Diencephalon (tissue), 1 donor: ENCODE data around the gene CDH16. TPM values are rescaled to one million over a fixed set of nuclear protein-coding genes. Genes with fewer than 3 reads are reported as not detected.

Experiments used
- total RNA-seq: library from RNA; depleted of rRNA; stranded (reverse); fragments of >200 nt; gene quantifications from one replicate; pipeline ENCODE4 v1.2.3, GENCODE V29; 2014

The CDH16 gene, protein sequence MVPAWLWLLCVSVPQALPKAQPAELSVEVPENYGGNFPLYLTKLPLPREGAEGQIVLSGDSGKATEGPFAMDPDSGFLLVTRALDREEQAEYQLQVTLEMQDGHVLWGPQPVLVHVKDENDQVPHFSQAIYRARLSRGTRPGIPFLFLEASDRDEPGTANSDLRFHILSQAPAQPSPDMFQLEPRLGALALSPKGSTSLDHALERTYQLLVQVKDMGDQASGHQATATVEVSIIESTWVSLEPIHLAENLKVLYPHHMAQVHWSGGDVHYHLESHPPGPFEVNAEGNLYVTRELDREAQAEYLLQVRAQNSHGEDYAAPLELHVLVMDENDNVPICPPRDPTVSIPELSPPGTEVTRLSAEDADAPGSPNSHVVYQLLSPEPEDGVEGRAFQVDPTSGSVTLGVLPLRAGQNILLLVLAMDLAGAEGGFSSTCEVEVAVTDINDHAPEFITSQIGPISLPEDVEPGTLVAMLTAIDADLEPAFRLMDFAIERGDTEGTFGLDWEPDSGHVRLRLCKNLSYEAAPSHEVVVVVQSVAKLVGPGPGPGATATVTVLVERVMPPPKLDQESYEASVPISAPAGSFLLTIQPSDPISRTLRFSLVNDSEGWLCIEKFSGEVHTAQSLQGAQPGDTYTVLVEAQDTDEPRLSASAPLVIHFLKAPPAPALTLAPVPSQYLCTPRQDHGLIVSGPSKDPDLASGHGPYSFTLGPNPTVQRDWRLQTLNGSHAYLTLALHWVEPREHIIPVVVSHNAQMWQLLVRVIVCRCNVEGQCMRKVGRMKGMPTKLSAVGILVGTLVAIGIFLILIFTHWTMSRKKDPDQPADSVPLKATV
- total RNA-seq = not detected

DNA sequence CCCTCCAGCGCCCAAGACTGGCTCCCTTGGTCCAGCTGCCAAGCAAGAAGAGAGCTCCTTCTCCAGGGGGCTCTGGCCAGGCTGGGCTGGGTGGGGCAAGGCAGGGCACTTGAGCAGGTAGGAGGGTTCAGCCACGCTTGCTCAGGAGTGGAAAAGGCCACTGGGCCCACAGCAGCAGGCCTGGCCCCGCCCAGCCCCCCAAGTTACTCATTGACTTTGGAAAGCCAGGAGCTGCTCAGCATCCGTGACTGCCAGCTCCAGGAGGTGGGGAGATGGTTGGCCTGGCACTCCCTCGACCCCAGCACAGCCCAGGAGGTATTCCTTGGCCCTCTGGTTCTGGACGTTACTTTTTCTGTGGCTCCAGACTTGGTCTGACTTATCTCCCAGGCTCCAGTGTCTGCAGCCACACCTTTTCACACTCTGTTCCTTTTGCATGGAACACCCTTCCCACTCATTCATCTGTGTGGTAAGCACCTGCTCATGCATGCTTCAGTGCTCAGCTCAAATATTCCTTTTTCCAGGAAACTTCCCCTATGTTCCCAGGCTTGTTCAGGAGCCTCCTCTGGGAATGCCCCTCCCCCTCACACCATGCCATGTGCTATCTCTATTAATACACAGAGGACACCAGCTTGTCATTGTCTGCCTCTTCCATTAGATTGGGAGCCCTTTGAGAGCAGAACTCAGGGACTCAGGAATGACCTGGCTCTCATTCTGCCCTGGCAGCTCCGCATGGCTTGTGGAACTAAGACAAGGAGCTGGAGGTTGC, at the start of gene CDH16:
CDH16 (minus strand) TSS at position 83 of the 766 bp plus-strand sequence. CDS start 820 bp downstream, outside the sequence.

DNA sequence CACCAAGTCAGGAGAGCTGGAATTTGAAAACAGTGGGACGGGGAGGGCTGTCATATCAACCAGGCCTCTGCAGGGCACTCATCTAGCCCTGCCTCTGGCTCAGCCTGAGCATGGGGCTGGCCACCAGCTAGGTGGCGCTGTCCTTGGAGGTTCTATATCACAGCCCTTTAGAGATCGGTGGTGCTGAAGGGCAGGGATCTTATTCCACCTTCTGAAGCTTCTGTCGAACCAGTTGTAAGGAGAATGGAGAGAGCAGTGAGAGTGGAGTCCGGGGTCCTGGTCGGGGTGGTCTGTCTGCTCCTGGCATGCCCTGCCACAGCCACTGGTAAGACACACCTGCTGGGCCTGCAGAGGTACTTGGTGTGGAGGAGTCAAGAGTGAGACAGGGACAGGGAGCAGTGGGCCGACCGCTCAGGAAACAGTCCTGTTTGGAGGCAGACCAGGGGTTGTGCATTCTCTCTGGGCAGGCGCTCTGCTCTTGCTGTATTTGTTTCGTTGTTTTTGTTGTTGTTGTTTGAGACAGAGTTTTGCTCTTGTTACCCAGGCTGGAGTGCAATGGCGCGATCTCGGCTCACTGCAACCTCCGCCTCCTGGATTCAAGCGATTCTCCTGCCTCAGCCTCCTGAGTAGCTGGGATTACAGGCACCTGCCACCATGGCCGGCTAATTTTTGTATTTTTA, 42.5 kb upstream of the CDH16 start, which contains the start of gene CES3:
CES3 (plus strand) TSS at position 202 of the 680 bp plus-strand sequence; CDS start at position 244, 42 bp downstream.

DNA sequence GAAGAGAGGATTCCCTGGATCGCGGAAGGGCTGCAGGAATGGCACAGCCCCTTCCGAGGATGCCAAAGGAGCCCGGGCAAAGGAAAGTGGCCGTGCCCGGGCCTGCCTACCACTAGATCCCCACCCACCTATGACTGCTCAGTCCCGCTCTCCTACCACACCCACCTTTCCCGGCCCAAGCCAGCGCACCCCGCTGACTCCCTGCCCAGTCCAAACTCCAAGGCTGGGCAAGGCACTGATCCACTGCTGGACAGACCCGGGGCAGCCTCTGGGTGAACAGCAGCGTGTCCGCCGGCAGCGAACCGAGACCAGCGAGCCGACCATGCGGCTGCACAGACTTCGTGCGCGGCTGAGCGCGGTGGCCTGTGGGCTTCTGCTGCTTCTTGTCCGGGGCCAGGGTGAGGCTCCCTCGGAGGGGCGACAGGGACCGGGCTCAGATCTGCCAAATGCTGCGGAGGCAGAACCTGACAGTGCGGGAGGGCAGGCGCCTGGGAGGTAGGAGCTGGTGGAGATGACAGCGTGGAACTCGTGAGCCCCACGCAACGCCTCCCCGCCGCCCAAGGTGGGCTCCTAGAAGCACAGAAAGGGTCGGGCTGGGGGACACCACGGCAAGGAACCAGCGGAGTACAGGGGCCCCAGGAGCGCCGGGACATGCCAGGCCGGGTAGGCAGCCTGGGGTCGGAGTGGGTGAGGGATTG, 16.8 kb upstream of the CDH16 start, which contains the start of gene CES2:
CES2 (plus strand) TSS at position 203 of the 698 bp plus-strand sequence; CDS start at position 323, 120 bp downstream.

DNA sequence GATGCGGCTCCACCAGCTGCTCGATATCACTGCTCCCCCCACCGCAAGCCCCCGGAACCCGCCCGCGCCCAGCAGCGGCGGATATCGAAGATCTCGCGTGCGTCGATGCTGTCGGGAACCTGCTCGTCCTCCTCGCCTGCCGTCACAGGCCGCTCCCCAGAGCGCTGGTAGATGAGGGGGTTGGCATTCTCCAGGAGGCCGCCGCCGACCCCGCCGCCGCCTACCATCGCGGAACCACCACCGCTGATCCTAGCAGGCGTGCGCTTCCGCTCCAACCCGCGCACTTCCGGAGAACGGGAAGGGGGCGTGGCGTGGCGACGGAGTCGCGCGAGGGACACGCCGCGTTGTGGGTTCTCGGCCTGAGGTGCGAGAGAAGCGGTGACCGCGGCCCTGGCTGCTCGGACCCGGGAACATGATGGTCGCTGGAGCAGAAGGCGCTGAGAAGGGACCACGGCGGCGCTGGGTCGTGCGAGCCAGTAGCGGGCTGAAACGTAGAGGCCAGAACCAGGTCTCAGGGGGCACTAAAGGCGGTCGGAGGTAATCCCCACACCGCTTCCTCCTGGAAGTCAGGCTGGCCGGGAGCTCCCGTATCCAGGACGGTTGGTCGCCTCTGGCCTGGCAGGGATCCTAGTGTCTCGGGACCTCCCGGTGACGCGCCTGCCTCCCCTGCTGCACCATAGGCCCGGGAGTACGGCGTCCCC, 15.6 kb upstream of the CDH16 start, which contains the start of gene CIAO2B:
CIAO2B (minus strand) TSS at position 265 of the 701 bp plus-strand sequence; CDS start at position 227, 38 bp downstream.

DNA sequence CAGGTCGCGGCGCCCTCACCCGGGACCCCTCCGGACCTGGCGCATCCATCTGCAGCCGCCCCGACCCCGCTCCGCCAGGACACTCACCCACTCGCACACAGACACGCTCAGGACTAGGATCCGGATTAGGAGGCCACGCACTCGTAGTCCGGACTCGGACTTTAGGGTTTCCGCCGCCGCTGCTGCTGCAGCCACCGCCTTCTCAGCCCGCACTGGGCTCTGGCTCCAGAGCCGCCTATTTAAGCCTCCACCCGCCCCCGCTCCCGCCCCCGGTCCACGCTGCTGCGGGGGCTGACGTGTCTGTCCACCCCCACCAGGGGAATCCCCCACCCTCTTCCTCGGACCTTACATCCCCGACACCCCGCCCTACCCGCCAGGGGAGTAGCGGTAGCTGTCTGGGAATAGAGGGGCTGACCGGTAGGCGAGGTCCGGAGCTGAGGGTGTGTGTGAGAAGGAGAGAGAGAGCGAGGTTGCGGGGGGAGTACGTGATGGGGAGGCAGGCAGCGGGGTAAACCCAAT, 6.7 kb upstream of the CDH16 start, which contains the start of gene RRAD:
RRAD (minus strand) TSS at position 214 of the 519 bp plus-strand sequence. CDS start 356 bp downstream, outside the sequence.

DNA sequence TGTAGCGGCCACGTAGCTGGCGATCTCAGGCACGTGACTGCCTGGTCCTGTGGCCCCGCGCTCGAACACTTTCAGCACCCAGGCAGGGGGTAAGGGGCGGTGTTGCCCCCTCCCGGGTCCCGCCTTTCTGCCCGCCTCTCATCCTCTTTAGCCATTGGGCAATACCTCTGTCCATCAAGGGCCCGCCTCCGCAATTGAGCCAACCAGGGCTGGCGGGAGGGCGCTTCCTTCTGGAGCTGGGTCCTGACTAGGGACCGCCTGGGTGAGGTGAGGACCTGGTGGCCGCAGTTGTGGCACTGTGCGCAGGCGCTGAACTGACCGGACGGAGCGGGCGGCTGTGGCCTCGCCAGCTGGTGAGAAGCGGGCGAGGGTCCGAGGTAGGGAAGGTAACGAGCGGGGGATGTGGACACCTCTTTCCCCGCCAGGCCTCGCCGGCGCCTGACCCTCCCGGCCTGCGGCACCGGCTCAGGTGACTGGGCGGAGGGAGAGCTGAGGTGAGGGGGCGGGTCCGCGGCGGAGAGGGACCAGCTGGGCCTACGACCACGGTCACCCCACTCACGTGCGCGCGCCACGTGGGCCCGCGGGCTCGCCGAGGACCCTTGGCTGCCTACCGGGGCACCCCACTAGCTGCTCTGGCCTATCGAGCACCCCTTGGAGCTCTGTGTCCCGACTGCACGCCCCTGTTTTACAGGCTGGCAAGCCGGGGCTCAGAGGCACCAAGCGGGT, 38.2 kb downstream of the CDH16 start, which contains the start of gene PDP2:
PDP2 (plus strand) TSS at position 228 of the 726 bp plus-strand sequence. CDS start 3,770 bp downstream, outside the sequence.

Other genes starting within 250 kb of the CDH16 start
- gene CMTM4, start 222.1 kb downstream of the CDH16 start, total RNA-seq = 88.8 TPM
- gene DYNC1LI2, start 167.3 kb downstream of the CDH16 start, total RNA-seq = 223 TPM
- 0.23 TPM for gene TERB1, start 117.3 kb downstream of the CDH16 start, total RNA-seq
- 104 TPM for gene NAE1, start 87.9 kb downstream of the CDH16 start, total RNA-seq
- gene CA7, start 74.5 kb downstream of the CDH16 start, total RNA-seq = not detected
- gene PDP2, start 38.4 kb downstream of the CDH16 start, total RNA-seq = 12.2 TPM
- 1.8 TPM for gene RRAD, start 6.7 kb upstream of the CDH16 start, total RNA-seq
- gene CIAO2B, start 15.5 kb upstream of the CDH16 start, total RNA-seq = 81.2 TPM
- gene CES2, start 16.6 kb upstream of the CDH16 start, total RNA-seq = 33.0 TPM
- gene CES3, start 42.4 kb upstream of the CDH16 start, total RNA-seq = under 0.01 TPM
- gene CES4A, start 69.7 kb upstream of the CDH16 start, total RNA-seq = 9.2 TPM
- gene CBFB, start 110.3 kb upstream of the CDH16 start, total RNA-seq = 38.1 TPM
- gene PHAF1, start 191.1 kb upstream of the CDH16 start, total RNA-seq = 21.7 TPM
- gene B3GNT9, start 232.1 kb upstream of the CDH16 start, total RNA-seq = 1.8 TPM
- gene TRADD, start 241.0 kb upstream of the CDH16 start, total RNA-seq = 1.6 TPM
- gene FBXL8, start 241.1 kb upstream of the CDH16 start, total RNA-seq = 1.4 TPM
- gene HSF4, start 245.9 kb upstream of the CDH16 start, total RNA-seq = 14.3 TPM